ENCODE results near the gene TMEM145.
"Not testable (repeated sequence)": the region's sequence is repeated elsewhere in the genome, so short reads cannot be mapped to it uniquely, and the experiment has no call there.

The TMEM145 gene

DNA sequence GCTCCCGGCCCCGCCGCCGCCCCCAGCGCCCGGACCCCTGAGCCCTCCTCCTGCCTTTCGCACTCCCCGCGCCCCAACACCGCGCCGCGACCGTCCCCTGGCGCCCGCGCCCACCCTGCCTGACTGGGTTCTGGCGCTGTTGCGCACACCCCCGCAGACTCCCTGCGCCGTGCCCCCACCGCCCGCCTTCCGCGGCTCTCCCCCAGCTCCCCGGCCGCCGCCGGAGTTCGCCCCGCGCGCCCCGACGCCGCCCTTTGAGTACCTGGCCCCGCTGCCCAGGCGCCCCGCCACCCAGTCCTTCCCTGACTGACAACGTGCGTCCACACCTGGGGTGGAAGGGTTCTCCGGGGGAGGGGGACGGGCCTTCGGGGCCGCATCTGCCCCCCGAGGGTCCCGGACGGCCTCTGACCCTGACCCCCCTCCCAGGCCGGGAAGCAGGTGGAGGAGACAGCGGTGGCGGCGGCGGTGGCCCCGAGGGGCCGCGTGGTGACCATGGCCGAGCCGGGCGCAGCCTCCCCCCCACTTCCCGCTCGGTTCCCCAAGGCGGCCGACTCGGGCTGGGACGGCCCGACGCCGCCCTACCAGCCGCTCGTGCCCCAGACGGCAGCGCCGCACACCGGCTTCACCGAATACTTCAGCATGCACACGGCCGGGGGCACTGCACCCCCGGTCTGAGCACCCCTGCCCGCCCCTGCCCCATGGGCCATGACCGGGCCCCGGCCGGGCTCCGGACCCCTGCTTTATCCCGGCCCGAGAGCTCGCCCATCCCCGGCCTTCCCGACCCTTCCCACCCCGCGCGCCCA is 10.9 kb downstream of the TMEM145 start:
- Histone ChIP-seq H3K9me3 (ENCODE audit: control insufficient read depth, low read length) (no peaks in the 10 kb centered on the region), H3K27me3 (replicated peaks; ENCODE audit: control insufficient read depth, insufficient read depth, low read length) (peaks cover 16% of the 10 kb centered on the region), H3K9ac (ENCODE audit: low read length) (no peak overlapping the region), H3K36me3 (ENCODE audit: control insufficient read depth, insufficient read depth, low read length, severe bottlenecking) (no peaks in the 10 kb centered on the region), H3K4me3 (ENCODE audit: low read length) (no peak overlapping the region), H3K4me1 (ENCODE audit: control insufficient read depth, insufficient read depth, low read length) (peaks cover 13% of the 10 kb centered on the region)
- no peak for DNase-seq (ENCODE audit: low read depth)

DNA sequence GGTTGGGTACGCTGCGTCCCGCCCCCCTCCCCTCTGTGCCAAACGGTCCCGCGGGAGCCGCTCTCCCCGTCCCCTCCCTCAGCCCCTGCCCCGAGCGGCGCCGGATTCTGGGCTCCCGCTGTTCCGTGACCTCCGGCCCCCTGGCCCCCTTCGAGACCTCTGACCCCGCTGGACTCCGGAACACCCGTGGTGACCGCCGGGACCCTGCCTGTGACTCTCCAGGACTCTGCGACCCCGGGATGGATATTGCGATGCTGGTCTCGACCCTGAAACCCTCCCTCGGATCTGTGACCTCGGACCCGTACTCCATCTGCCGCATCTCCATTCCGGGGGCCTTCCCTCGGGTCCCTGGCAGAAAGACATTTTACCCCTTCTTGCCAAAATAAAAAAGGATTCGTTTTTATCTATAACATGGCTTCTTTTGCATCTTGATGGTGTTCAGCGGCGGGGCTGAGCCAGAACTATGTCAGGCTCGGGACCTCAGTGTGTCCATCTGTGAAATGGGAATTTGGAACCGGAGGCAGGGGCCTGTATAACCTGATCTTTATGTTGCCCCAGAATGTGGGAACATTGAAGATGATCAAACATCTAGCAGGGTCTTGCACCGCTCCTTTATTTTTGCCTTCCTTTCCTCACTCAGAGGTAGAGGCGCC is 11.7 kb downstream of the TMEM145 start:
- peak overlapping the region; percentile 34 for H3K9ac ChIP-seq (ENCODE audit: low read length)
- no peak for DNase-seq (ENCODE audit: low read depth)
- H3K4me3 ChIP-seq (ENCODE audit: low read length) = no peak overlapping the region
- H3K27me3 ChIP-seq (replicated peaks; ENCODE audit: control insufficient read depth, insufficient read depth, low read length) = peaks cover 16% of the 10 kb centered on the region
- no peaks in the 10 kb centered on the region for H3K36me3 ChIP-seq (ENCODE audit: control insufficient read depth, insufficient read depth, low read length, severe bottlenecking)
- H3K4me1 ChIP-seq (ENCODE audit: control insufficient read depth, insufficient read depth, low read length) = peaks cover 13% of the 10 kb centered on the region
- H3K9me3 ChIP-seq (ENCODE audit: control insufficient read depth, low read length) = no peaks in the 10 kb centered on the region

GRCh38 chr19:42325308-42325895 is 12.3 kb downstream of the TMEM145 start, which contains the start of gene MEGF8:
MEGF8 (plus strand) TSS chr19:42325635; CDS start chr19:42326244, 609 bp downstream.
- Histone ChIP-seq H3K9ac (ENCODE audit: low read length) (peak within 1 kb of the TSS; percentile 97), H3K27me3 (replicated peaks; ENCODE audit: control insufficient read depth, insufficient read depth, low read length) (peaks cover 16% of the 10 kb centered on the region), H3K4me3 (ENCODE audit: low read length) (peak within 1 kb of the TSS; percentile 97), H3K9me3 (ENCODE audit: control insufficient read depth, low read length) (no peaks in the 10 kb centered on the region), H3K36me3 (ENCODE audit: control insufficient read depth, insufficient read depth, low read length, severe bottlenecking) (no peaks in the 10 kb centered on the region), H3K4me1 (ENCODE audit: control insufficient read depth, insufficient read depth, low read length) (peaks cover 19% of the 10 kb centered on the region)
- DNase-seq (ENCODE audit: low read depth) = peak; percentile 99

DNA sequence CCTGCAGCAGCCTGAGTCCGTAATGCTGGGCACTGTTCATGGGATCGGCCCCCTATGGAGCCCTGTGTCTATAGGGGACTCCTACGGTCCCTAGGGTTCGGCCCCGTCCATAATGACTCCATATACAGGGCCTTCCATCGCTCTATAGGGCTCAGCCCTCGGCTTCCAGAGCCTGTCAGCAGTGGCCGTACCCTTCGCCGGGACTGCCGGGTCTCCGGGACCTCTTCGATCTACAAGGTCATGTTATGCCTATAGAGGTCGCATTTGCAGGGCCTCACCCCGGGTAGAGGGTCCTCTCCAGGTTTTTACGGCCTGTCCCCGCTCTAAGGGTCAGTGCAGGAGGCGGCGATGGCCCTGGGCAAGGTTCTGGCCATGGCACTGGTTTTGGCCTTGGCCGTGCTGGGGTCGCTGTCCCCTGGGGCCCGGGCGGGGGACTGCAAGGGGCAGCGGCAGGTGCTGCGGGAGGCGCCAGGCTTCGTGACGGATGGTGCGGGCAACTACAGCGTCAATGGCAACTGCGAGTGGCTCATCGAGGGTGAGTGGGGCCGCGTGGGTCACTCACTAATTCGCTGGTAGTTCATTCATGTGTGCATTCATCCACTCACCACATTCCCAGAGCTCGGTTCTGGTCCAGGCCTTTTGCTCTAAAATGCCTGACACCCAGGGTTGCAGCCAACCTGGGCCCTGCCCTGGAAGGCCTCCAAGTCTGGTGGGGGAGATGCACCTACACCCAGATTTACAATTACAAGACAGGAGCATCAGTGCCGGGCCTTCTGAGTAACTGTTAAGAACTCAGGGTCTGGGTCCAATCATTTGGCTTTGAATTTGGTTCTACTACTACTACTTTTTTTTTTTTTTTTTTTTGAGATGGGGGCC is 13.0 kb downstream of the TMEM145 start:
- Histone ChIP-seq H3K9ac (ENCODE audit: low read length) (peak overlapping the region; percentile 97), H3K4me3 (ENCODE audit: low read length) (peak overlapping the region; percentile 97), H3K36me3 (ENCODE audit: control insufficient read depth, insufficient read depth, low read length, severe bottlenecking) (no peaks in the 10 kb centered on the region), H3K27me3 (replicated peaks; ENCODE audit: control insufficient read depth, insufficient read depth, low read length) (peaks cover 16% of the 10 kb centered on the region), H3K9me3 (ENCODE audit: control insufficient read depth, low read length) (no peaks in the 10 kb centered on the region), H3K4me1 (ENCODE audit: control insufficient read depth, insufficient read depth, low read length) (peaks cover 25% of the 10 kb centered on the region)
- peak; percentile 26 for DNase-seq (ENCODE audit: low read depth)

DNA sequence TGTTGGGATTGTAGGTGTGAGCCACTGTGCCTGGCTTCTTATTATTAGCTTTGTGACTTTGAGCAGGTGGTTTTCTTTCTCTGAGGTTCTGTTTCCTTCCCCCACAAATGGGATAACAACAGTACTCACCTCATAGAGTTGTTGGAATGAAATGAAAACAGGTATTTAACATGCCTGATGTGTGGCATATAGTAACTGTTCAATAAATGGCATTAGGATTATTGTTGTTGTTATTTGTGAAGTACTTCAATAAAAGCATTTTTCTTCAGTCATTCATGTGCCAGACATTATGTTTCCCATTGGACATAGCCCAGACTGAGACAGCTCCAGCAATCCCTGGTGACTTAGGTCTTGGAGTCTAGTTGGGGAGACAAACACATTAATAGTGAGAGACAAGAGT is 13.9 kb downstream of the TMEM145 start:
- H3K9ac ChIP-seq (ENCODE audit: low read length) = peak overlapping the region; percentile 97
- H3K9me3 ChIP-seq (ENCODE audit: control insufficient read depth, low read length) = no peaks in the 10 kb centered on the region
- peak overlapping the region; percentile 97 for H3K4me3 ChIP-seq (ENCODE audit: low read length)
- DNase-seq (ENCODE audit: low read depth) = no peak
- no peaks in the 10 kb centered on the region for H3K36me3 ChIP-seq (ENCODE audit: control insufficient read depth, insufficient read depth, low read length, severe bottlenecking)
- H3K4me1 ChIP-seq (ENCODE audit: control insufficient read depth, insufficient read depth, low read length) = peaks cover 25% of the 10 kb centered on the region
- H3K27me3 ChIP-seq (replicated peaks; ENCODE audit: control insufficient read depth, insufficient read depth, low read length) = peaks cover 12% of the 10 kb centered on the region

DNA sequence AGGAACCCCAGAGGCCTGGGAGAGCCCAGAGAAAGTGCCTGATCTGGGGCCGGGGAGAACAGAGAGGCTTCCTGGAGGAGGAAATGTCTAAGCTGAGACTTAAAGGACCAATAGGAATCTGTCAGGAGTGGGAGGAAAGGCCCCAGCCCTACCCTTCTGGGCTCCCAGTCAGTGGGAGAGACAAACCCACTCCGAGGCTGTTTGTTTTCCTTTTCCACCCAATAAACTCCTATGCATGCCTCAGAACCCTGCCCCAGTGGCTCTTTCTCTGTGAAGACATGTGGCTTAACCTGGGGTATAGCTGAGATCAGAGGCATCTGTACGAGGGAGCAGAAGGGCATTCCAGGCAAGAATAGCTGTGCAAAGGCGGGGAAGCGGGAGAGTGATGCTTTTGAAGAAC is 14.3 kb downstream of the TMEM145 start:
- DNase-seq (ENCODE audit: low read depth) = no peak
- Histone ChIP-seq H3K36me3 (ENCODE audit: control insufficient read depth, insufficient read depth, low read length, severe bottlenecking) (no peaks in the 10 kb centered on the region), H3K9ac (ENCODE audit: low read length) (no peak overlapping the region), H3K4me1 (ENCODE audit: control insufficient read depth, insufficient read depth, low read length) (peaks cover 25% of the 10 kb centered on the region), H3K27me3 (replicated peaks; ENCODE audit: control insufficient read depth, insufficient read depth, low read length) (peaks cover 8% of the 10 kb centered on the region), H3K9me3 (ENCODE audit: control insufficient read depth, low read length) (no peaks in the 10 kb centered on the region), H3K4me3 (ENCODE audit: low read length) (peak overlapping the region; percentile 97)

DNA sequence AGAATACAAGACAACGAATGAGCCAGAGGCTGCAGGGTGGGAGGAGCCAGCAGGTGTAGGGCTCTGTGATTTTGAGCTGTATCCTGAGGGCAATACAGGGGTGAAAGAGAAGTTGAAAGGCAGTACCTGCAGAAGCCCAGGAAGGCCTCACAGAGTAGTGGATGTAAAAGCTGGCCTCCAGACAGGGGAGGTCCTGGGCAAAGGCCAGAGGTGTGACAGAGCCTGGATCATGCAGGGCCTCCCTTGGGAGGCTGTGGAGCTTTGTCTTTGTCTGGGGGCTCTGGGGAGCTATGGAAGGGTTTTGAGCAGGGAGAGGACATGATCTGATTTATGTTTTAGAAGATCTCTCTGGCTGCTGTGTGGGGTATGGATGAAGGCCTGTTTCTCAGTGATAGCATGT is 15.0 kb downstream of the TMEM145 start:
- Histone ChIP-seq H3K36me3 (ENCODE audit: control insufficient read depth, insufficient read depth, low read length, severe bottlenecking) (no peaks in the 10 kb centered on the region), H3K4me1 (ENCODE audit: control insufficient read depth, insufficient read depth, low read length) (peaks cover 25% of the 10 kb centered on the region), H3K9me3 (ENCODE audit: control insufficient read depth, low read length) (no peaks in the 10 kb centered on the region), H3K4me3 (ENCODE audit: low read length) (no peak overlapping the region), H3K9ac (ENCODE audit: low read length) (no peak overlapping the region), H3K27me3 (replicated peaks; ENCODE audit: control insufficient read depth, insufficient read depth, low read length) (peaks cover 4% of the 10 kb centered on the region)
- no peak for DNase-seq (ENCODE audit: low read depth)

GRCh38 chr19:42328854-42329253 is 15.7 kb downstream of the TMEM145 start:
- Histone ChIP-seq H3K4me3 (ENCODE audit: low read length) (no peak overlapping the region), H3K36me3 (ENCODE audit: control insufficient read depth, insufficient read depth, low read length, severe bottlenecking) (no peaks in the 10 kb centered on the region), H3K27me3 (replicated peaks; ENCODE audit: control insufficient read depth, insufficient read depth, low read length) (no peaks in the 10 kb centered on the region), H3K9me3 (ENCODE audit: control insufficient read depth, low read length) (no peaks in the 10 kb centered on the region), H3K9ac (ENCODE audit: low read length) (no peak overlapping the region), H3K4me1 (ENCODE audit: control insufficient read depth, insufficient read depth, low read length) (peaks cover 25% of the 10 kb centered on the region)
- no peak for DNase-seq (ENCODE audit: low read depth)

DNA sequence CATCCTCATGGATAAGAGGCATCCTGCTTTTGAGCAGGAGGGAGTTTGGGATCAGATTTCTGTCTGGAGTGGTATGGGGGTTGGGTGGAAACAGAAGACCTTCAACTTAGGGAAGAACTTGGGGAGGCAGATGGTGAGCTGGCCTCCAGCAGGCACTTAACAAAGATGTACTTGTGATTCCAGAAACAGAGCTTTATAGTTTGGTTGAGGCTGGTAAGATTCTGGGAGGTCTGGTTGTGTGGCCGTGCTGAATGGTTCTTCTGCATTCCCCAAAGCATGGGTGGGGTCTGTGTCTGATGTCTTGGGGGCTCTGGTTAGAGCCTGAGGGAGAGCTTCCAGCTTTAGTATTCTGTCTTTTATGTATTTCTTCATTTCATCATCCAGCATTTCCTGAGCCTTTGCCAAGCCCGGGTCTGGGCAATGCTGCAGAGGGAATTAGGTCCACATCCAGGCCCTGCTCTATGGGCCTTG is 17.2 kb downstream of the TMEM145 start:
- no peaks in the 10 kb centered on the region for H3K9me3 ChIP-seq (ENCODE audit: control insufficient read depth, low read length)
- peak; percentile 78 for DNase-seq (ENCODE audit: low read depth)
- H3K36me3 ChIP-seq (ENCODE audit: control insufficient read depth, insufficient read depth, low read length, severe bottlenecking) = peaks cover 3% of the 10 kb centered on the region
- H3K4me3 ChIP-seq (ENCODE audit: low read length) = no peak overlapping the region
- peaks cover 25% of the 10 kb centered on the region for H3K4me1 ChIP-seq (ENCODE audit: control insufficient read depth, insufficient read depth, low read length)
- no peaks in the 10 kb centered on the region for H3K27me3 ChIP-seq (replicated peaks; ENCODE audit: control insufficient read depth, insufficient read depth, low read length)
- H3K9ac ChIP-seq (ENCODE audit: low read length) = no peak overlapping the region

- not testable (repeated sequence) for H3K27me3 ChIP-seq (replicated peaks; ENCODE audit: control insufficient read depth, insufficient read depth, low read length); H3K9me3 ChIP-seq (ENCODE audit: control insufficient read depth, low read length); H3K4me3 ChIP-seq (ENCODE audit: low read length); H3K36me3 ChIP-seq (ENCODE audit: control insufficient read depth, insufficient read depth, low read length, severe bottlenecking); H3K9ac ChIP-seq (ENCODE audit: low read length); DNase-seq (ENCODE audit: low read depth)
- H3K4me1 ChIP-seq (ENCODE audit: control insufficient read depth, insufficient read depth, low read length) = peaks cover 20% of the 10 kb centered on the region
Observed at GRCh38 chr19:42331333-42331732, 18.2 kb downstream of the TMEM145 start.
